Skeletal muscle tissue (tissue), 4 donors: ENCODE data around the gene KRTDAP. TPM values are rescaled to one million over a fixed set of nuclear protein-coding genes. Genes with fewer than 3 reads are reported as not detected.
"Not testable (repeated sequence)": the region's sequence is repeated elsewhere in the genome, so short reads cannot be mapped to it uniquely, and the experiment has no call there.

Source experiments
- H3K27ac ChIP-seq: one replicate; pipeline ENCODE4 v1.7.0; 2013; ENCODE audit warnings: mild to moderate bottlenecking, low read depth, low read length, inconsistent platforms
- H3K27me3 ChIP-seq, 3 donors: one replicate each; pipeline ENCODE4 v1.7.0; 2013; ENCODE audit warnings: low read length in 3 of 3; ENCODE audit not compliant: control insufficient read depth in 3 of 3, insufficient read depth in 3 of 3
- H3K36me3 ChIP-seq, 3 donors: one replicate each; pipeline ENCODE4 v1.7.0; 2013; ENCODE audit warnings: low read length in 3 of 3; ENCODE audit not compliant: control insufficient read depth in 3 of 3, insufficient read depth in 3 of 3
- H3K4me1 ChIP-seq, 3 donors: one replicate each; pipeline ENCODE4 v1.7.0; 2013; ENCODE audit warnings: low read length in 3 of 3, mild to moderate bottlenecking in 3 of 3; ENCODE audit not compliant: control insufficient read depth in 3 of 3, insufficient read depth in 3 of 3
- H3K4me3 ChIP-seq, 3 donors: one replicate each; pipeline ENCODE4 v1.7.0; 2013; ENCODE audit warnings: low read length in 3 of 3
- H3K9ac ChIP-seq, 3 donors: one replicate each; pipeline ENCODE4 v1.7.0; 2013; ENCODE audit warnings: low read length in 3 of 3, mild to moderate bottlenecking in 3 of 3, moderate library complexity in 2 of 3, low read depth in 1 of 3
- H3K9me3 ChIP-seq, 3 donors: one replicate each; pipeline ENCODE4 v1.7.0; 2013; ENCODE audit warnings: low read length in 3 of 3; ENCODE audit not compliant: control insufficient read depth in 3 of 3
- total RNA-seq: library from RNA; depleted of rRNA; stranded (reverse); fragments of >200 nt; gene quantifications from one replicate; pipeline ENCODE4 v1.2.3, GENCODE V29; 2014
- donor health status: Osteomylitis.

The KRTDAP gene
- total RNA-seq, 1 donor from 2014 or later = not detected

DNA sequence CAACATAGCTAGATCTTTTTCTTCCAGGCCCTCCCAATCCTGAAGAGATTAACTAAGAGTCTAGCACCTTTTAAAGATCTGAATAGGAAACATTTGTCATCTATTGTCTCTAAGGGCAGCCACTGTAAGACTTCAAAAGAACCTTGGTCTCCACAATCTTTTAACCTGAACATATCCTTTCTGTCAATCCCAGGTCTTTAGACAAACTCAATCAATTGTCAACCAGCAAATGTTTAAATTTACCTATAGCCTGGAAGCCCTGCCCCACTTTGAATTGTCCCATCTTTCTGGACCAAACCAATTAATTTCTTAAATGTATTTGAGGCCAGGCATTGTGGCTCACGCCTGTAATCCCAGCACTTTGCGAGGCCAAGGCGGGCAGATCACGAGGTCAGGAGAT, 19.2 kb downstream of the KRTDAP start:
- not testable (repeated sequence) for H3K4me1 ChIP-seq, H3K36me3 ChIP-seq, H3K9ac ChIP-seq, H3K9me3 ChIP-seq, H3K27me3 ChIP-seq, H3K27ac ChIP-seq, H3K4me3 ChIP-seq

- H3K9ac ChIP-seq = no peak overlapping the region
- H3K36me3 ChIP-seq = no peaks in the 10 kb centered on the region
- no peaks in the 10 kb centered on the region for H3K4me1 ChIP-seq
- H3K27me3 ChIP-seq = no peaks in the 10 kb centered on the region
- H3K9me3 ChIP-seq = no peaks in the 10 kb centered on the region
- no peak overlapping the region for H3K4me3 ChIP-seq
- H3K27ac ChIP-seq = no peak overlapping the region
These were observed 20.1 kb downstream of the KRTDAP start for GRCh38 chr19:35470128-35470527.

DNA sequence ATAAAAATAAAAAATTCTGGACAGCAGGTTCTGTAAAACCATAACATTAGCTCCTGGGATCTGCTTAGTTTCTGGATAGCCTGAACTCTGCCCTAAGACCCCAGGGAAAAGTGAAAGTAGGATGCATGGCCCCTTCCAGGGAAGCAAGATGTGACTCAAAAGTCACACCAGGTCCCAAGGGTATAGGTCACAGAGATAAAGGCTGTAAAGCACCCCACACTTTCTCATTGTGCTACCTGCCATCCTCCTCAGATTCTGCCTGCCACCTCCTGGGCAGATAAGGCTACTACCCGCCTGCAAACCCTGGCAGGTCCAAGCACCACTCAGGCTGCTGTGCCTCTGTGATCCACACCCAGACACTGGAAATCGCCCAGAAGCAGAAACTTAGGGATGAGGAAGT, 21.6 kb downstream of the KRTDAP start:
- Histone ChIP-seq H3K9ac (no peak overlapping the region), H3K9me3 (no peaks in the 10 kb centered on the region), H3K4me3 (no peak overlapping the region), H3K36me3 (no peaks in the 10 kb centered on the region), H3K4me1 (no peaks in the 10 kb centered on the region), H3K27me3 (no peaks in the 10 kb centered on the region), H3K27ac (no peak overlapping the region)

- no peaks in the 10 kb centered on the region for H3K27me3 ChIP-seq
These were observed 24.0 kb downstream of the KRTDAP start for GRCh38 chr19:35466259-35466658.

GRCh38 chr19:35462956-35463355, 27.3 kb downstream of the KRTDAP start:
- not testable (repeated sequence) for H3K36me3 ChIP-seq, H3K9ac ChIP-seq, H3K27me3 ChIP-seq, H3K4me3 ChIP-seq, H3K9me3 ChIP-seq, H3K27ac ChIP-seq
- peaks cover 16 to 22% (median 19%) of the 10 kb centered on the region in 3 donors for H3K4me1 ChIP-seq

More at GRCh38 chr19:35466259-35466658, 24.0 kb downstream of the KRTDAP start:
- H3K27ac ChIP-seq = no peak overlapping the region
- H3K36me3 ChIP-seq = no peaks in the 10 kb centered on the region
- H3K4me3 ChIP-seq = no peak overlapping the region
- H3K9me3 ChIP-seq = no peaks in the 10 kb centered on the region
- H3K4me1 ChIP-seq = peaks cover 0 to 6% (median 5%) of the 10 kb centered on the region in 3 donors
- H3K9ac ChIP-seq = no peak overlapping the region

GRCh38 chr19:35462476-35462953, 27.7 kb downstream of the KRTDAP start:
- peaks cover 16 to 22% (median 19%) of the 10 kb centered on the region in 3 donors for H3K4me1 ChIP-seq
- H3K36me3 ChIP-seq = no peaks in the 10 kb centered on the region
- no peaks in the 10 kb centered on the region for H3K27me3 ChIP-seq
- H3K4me3 ChIP-seq = no peak overlapping the region
- H3K9me3 ChIP-seq = no peaks in the 10 kb centered on the region
- no peak overlapping the region for H3K27ac ChIP-seq
- H3K9ac ChIP-seq = no peak overlapping the region

- not testable (repeated sequence) for H3K4me3 ChIP-seq, H3K9me3 ChIP-seq, H3K27ac ChIP-seq, H3K27me3 ChIP-seq, H3K36me3 ChIP-seq, H3K9ac ChIP-seq
- H3K4me1 ChIP-seq = peaks cover 16 to 22% (median 19%) of the 10 kb centered on the region in 3 donors
These were observed 28.5 kb downstream of the KRTDAP start for GRCh38 chr19:35461788-35462187.

DNA sequence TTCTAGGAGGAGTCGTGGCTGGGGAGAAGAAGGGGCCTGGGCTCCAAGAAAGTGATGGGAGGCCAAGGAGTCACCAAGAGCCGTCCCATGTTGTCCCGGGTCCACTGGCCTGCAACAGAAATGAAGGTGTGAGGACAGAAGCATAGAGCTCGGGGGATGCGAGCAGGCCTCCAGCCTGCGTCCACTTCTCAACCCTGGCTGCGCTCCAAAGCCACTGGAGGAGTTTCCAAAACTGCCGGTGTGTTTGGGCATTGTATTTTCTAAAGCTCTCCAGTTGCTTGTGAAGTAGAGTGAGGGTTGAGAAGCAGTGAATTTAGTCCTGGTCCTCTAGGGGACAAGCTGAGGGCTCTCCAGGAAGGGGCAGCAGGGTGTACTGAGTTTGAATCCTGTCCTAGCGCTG, 29.2 kb downstream of the KRTDAP start:
- no peak overlapping the region for H3K4me3 ChIP-seq
- no peaks in the 10 kb centered on the region for H3K9me3 ChIP-seq
- no peak overlapping the region for H3K27ac ChIP-seq
- H3K4me1 ChIP-seq = peaks cover 16 to 22% (median 19%) of the 10 kb centered on the region in 3 donors
- H3K9ac ChIP-seq = no peak overlapping the region
- H3K36me3 ChIP-seq = no peaks in the 10 kb centered on the region
- H3K27me3 ChIP-seq = no peaks in the 10 kb centered on the region

DNA sequence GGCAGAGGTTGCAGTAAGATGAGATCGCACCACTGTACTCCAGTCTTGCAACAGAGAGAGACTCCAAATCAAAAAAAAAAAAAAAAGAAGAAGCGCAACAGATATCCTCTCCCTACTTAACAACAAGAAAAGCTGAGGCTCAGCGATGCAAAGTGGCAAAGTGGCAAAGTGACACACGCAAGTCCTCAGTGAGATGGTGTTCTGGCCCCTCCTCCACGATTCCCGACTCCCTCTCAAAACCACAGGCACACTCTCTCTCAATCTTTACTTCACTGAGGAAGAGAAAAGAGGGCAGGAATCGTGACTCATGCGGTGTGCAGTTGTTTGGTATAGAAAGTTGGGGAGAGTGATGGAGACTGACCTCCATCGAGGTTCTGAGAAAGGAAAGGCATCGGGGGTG, 29.7 kb downstream of the KRTDAP start:
- H3K9ac ChIP-seq = no peak overlapping the region
- no peaks in the 10 kb centered on the region for H3K9me3 ChIP-seq
- H3K27ac ChIP-seq = no peak overlapping the region
- no peak overlapping the region for H3K4me3 ChIP-seq
- no peaks in the 10 kb centered on the region for H3K27me3 ChIP-seq
- H3K36me3 ChIP-seq = no peaks in the 10 kb centered on the region
- H3K4me1 ChIP-seq = peaks cover 16 to 22% (median 19%) of the 10 kb centered on the region in 3 donors

- Histone ChIP-seq H3K9ac (no peak overlapping the region), H3K27ac (peak overlapping the region; percentile 45), H3K9me3 (no peaks in the 10 kb centered on the region), H3K27me3 (no peaks in the 10 kb centered on the region), H3K4me3 (no peak overlapping the region), H3K36me3 (no peaks in the 10 kb centered on the region), H3K4me1 (peaks cover 16 to 22% (median 19%) of the 10 kb centered on the region in 3 donors)
These were observed 30.7 kb downstream of the KRTDAP start for GRCh38 chr19:35459414-35460082.
